ENCODE results near the gene BRD3OS. TPM values are rescaled to one million over a fixed set of nuclear protein-coding genes. Genes with fewer than 3 reads are reported as not detected.

BRD3OS gene
- total and polyA plus RNA-seq, 10 of the 15 experiments (the other 5 are each of a cell fraction or from before 2014, with no cell fraction given) = 2.1 to 13.7 (median 10.7) TPM

DNA sequence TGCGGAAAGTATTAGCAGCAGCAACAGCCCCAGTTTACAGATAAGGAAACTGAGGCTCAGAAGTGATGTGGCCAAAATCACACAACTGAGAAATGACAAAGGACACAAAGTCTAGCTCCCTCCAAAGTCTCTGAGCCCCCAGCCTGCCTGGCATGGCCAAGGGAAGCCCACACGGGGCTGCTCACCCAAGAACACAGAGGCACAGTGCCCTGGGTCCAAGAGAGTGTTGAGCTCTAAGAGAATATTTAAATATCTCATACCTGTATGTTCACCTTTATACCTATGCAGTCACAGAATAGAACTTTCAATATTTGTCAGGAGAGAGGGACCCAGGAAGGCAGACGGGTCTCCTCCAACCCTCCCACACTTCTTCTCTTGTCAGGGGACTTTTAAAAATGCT, 49.8 kb upstream of the BRD3OS start:
- Histone ChIP-seq H3K9me3 (replicated peaks; ENCODE audit: control insufficient read depth, insufficient read depth, low read length) (no peaks in the 10 kb centered on the region), H3K27ac (ENCODE audit: control insufficient read depth, insufficient read depth) (no peak overlapping the region), H4K20me1 (ENCODE audit: control insufficient read depth, insufficient read depth) (no peaks in the 10 kb centered on the region), H3K36me3 (ENCODE audit: control insufficient read depth in 2 of 2, insufficient read depth in 2 of 2, low read length in 1 of 2) (peaks cover 3 to 7% of the 10 kb centered on the region in 2 experiments; a peak in 3 of 4 replicates), H3K4me3 (no peak overlapping the region), H3K79me2 (ENCODE audit: control insufficient read depth, insufficient read depth, low read length) (peaks cover 92% of the 10 kb centered on the region), H2AFZ (ENCODE audit: control insufficient read depth, low read depth, low read length) (no peak overlapping the region), H3K4me1 (ENCODE audit: control insufficient read depth, insufficient read depth, low read length) (peaks cover 47% of the 10 kb centered on the region), H3K27me3 (replicated peaks in 1 of 2; ENCODE audit: control insufficient read depth in 2 of 2, insufficient read depth in 2 of 2, low read length in 1 of 2) (no peaks in the 10 kb centered on the region), H3K9ac (ENCODE audit: control insufficient read depth, insufficient read depth, low read length) (no peak overlapping the region), H3K4me2 (ENCODE audit: control insufficient read depth, insufficient read depth) (no peak overlapping the region)
- no peak for ATAC-seq
- DNase-seq (ENCODE audit: low read depth, low spot score) = no peak
- intact Hi-C loops (cut with micrococcal nuclease; ENCODE audit: unreplicated experiment) = no loop called here
- WGBS (ENCODE audit: insufficient coverage, insufficient replicate concordance, low lambda C conversion rate, missing lambda C conversion rate) = 63% methylated on average over 3 of the region's 3 CpGs
- ChIA-PET CTCF (interaction anchor here (0.7 kb wide), 1 partner anchor 193 kb away, joined by 3 read pairs; no protein-coding TSS in a partner anchor), SMC1A (ENCODE audit: uncharacterized antibody, unreplicated experiment) (interaction anchor here (0.5 kb wide), 1 partner anchor 136 kb away, joined by 3 read pairs; no protein-coding TSS in a partner anchor), POLR2A (no interaction called here), RAD21 (ENCODE audit: unreplicated experiment) (no interaction called here)
- in situ Hi-C loops (cut with MboI) = no loop called here
- no TSS peak for BruUV-seq (replicated peaks)
- no peak for FAIRE-seq
- no peak for TF ChIP-seq NRF1 (conservative IDR thresholded peaks at IDR 0.05; ENCODE audit: low read depth, low read length)
- TF ChIP-seq RBBP5 (conservative IDR thresholded peaks at IDR 0.05) = no peak
- TF ChIP-seq KAT2A (conservative IDR thresholded peaks at IDR 0.05; ENCODE audit: control insufficient read depth, low read depth, low read length) = no peak
- TF ChIP-seq POLR2AphosphoS2 (IDR thresholded peaks at IDR 0.05; ENCODE audit: low read depth, low read length) = no peak
- TF ChIP-seq, protein P1, sequence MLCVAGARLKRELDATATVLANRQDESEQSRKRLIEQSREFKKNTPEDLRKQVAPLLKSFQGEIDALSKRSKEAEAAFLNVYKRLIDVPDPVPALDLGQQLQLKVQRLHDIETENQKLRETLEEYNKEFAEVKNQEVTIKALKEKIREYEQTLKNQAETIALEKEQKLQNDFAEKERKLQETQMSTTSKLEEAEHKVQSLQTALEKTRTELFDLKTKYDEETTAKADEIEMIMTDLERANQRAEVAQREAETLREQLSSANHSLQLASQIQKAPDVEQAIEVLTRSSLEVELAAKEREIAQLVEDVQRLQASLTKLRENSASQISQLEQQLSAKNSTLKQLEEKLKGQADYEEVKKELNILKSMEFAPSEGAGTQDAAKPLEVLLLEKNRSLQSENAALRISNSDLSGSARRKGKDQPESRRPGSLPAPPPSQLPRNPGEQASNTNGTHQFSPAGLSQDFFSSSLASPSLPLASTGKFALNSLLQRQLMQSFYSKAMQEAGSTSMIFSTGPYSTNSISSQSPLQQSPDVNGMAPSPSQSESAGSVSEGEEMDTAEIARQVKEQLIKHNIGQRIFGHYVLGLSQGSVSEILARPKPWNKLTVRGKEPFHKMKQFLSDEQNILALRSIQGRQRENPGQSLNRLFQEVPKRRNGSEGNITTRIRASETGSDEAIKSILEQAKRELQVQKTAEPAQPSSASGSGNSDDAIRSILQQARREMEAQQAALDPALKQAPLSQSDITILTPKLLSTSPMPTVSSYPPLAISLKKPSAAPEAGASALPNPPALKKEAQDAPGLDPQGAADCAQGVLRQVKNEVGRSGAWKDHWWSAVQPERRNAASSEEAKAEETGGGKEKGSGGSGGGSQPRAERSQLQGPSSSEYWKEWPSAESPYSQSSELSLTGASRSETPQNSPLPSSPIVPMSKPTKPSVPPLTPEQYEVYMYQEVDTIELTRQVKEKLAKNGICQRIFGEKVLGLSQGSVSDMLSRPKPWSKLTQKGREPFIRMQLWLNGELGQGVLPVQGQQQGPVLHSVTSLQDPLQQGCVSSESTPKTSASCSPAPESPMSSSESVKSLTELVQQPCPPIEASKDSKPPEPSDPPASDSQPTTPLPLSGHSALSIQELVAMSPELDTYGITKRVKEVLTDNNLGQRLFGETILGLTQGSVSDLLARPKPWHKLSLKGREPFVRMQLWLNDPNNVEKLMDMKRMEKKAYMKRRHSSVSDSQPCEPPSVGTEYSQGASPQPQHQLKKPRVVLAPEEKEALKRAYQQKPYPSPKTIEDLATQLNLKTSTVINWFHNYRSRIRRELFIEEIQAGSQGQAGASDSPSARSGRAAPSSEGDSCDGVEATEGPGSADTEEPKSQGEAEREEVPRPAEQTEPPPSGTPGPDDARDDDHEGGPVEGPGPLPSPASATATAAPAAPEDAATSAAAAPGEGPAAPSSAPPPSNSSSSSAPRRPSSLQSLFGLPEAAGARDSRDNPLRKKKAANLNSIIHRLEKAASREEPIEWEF (IDR thresholded peaks at IDR 0.05; ENCODE audit: insufficient replicate concordance, low read depth, low read length) = no peak
- no peak for TF ChIP-seq NFYB (IDR thresholded peaks at IDR 0.05; ENCODE audit: insufficient read depth, low read depth, low read length)
- no peak for TF ChIP-seq PAX8 (IDR thresholded peaks at IDR 0.05)
- no peak for TF ChIP-seq RAD51 (IDR thresholded peaks at IDR 0.05)
- TF ChIP-seq, protein P2, sequence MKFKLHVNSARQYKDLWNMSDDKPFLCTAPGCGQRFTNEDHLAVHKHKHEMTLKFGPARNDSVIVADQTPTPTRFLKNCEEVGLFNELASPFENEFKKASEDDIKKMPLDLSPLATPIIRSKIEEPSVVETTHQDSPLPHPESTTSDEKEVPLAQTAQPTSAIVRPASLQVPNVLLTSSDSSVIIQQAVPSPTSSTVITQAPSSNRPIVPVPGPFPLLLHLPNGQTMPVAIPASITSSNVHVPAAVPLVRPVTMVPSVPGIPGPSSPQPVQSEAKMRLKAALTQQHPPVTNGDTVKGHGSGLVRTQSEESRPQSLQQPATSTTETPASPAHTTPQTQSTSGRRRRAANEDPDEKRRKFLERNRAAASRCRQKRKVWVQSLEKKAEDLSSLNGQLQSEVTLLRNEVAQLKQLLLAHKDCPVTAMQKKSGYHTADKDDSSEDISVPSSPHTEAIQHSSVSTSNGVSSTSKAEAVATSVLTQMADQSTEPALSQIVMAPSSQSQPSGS (IDR thresholded peaks at IDR 0.05; ENCODE audit: low read length) = no peak
- TF ChIP-seq, protein P3, sequence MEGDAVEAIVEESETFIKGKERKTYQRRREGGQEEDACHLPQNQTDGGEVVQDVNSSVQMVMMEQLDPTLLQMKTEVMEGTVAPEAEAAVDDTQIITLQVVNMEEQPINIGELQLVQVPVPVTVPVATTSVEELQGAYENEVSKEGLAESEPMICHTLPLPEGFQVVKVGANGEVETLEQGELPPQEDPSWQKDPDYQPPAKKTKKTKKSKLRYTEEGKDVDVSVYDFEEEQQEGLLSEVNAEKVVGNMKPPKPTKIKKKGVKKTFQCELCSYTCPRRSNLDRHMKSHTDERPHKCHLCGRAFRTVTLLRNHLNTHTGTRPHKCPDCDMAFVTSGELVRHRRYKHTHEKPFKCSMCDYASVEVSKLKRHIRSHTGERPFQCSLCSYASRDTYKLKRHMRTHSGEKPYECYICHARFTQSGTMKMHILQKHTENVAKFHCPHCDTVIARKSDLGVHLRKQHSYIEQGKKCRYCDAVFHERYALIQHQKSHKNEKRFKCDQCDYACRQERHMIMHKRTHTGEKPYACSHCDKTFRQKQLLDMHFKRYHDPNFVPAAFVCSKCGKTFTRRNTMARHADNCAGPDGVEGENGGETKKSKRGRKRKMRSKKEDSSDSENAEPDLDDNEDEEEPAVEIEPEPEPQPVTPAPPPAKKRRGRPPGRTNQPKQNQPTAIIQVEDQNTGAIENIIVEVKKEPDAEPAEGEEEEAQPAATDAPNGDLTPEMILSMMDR (IDR thresholded peaks at IDR 0.05 in 2 of 3, conservative IDR thresholded peaks at IDR 0.05 in 1 of 3; ENCODE audit: control insufficient read depth in 2 of 3, extremely low read depth in 1 of 3, insufficient read depth in 1 of 3, low read depth in 3 of 3, low read length in 3 of 3) = no peak
- TF ChIP-seq EZH2 (IDR thresholded peaks at IDR 0.05; ENCODE audit: borderline replicate concordance, control insufficient read depth, low read depth, low read length) = no peak

Data from GM12878 (cell line).